Adipocyte (in vitro differentiated cells): ENCODE results near the gene SLC2A9.
"Not testable (repeated sequence)": the region's sequence is repeated elsewhere in the genome, so short reads cannot be mapped to it uniquely, and the experiment has no call there.

ENCODE experiments used
- DNase-seq: peaks from one replicate; pipeline ENCODE4 v3.0.0-alpha.2; 2015; ENCODE audit warnings: low read depth
- H3K27me3 ChIP-seq: replicated peaks from 2 replicates; pipeline ENCODE4 v1.7.0; 2013; ENCODE audit warnings: mild to moderate bottlenecking, low read length, moderate library complexity; ENCODE audit not compliant: control insufficient read depth, insufficient read depth
- H3K36me3 ChIP-seq: 2 replicates; pipeline ENCODE4 v1.7.0; 2013; ENCODE audit warnings: low read length, mild to moderate bottlenecking, moderate library complexity; ENCODE audit not compliant: control insufficient read depth, insufficient read depth, severe bottlenecking
- H3K4me1 ChIP-seq: 2 replicates; pipeline ENCODE4 v1.7.0; 2013; ENCODE audit warnings: mild to moderate bottlenecking, low read length, moderate library complexity; ENCODE audit not compliant: control insufficient read depth, insufficient read depth
- H3K4me3 ChIP-seq: 2 replicates; pipeline ENCODE4 v1.7.0; 2013; ENCODE audit warnings: mild to moderate bottlenecking, low read length, moderate library complexity
- H3K9ac ChIP-seq: 2 replicates; pipeline ENCODE4 v1.7.0; 2013; ENCODE audit warnings: mild to moderate bottlenecking, low read length, moderate library complexity
- H3K9me3 ChIP-seq: 2 replicates; pipeline ENCODE4 v1.7.0; 2013; ENCODE audit warnings: mild to moderate bottlenecking, low read length, moderate library complexity; ENCODE audit not compliant: control insufficient read depth

The SLC2A9 gene

GRCh38 chr4:9989918-9990635 lies 31.2 kb downstream of the SLC2A9 start:
- DNase-seq, result no peak
- no peaks in the 10 kb centered on the region for H3K4me1 ChIP-seq
- H3K36me3 ChIP-seq, result no peaks in the 10 kb centered on the region
- H3K27me3 ChIP-seq, result peaks cover 10% of the 10 kb centered on the region
- no peak overlapping the region for H3K9ac ChIP-seq
- no peak overlapping the region for H3K4me3 ChIP-seq
- no peaks in the 10 kb centered on the region for H3K9me3 ChIP-seq

GRCh38 chr4:9988933-9989332 lies 32.4 kb downstream of the SLC2A9 start:
- H3K27me3 ChIP-seq, result peaks cover 10% of the 10 kb centered on the region
- H3K9me3 ChIP-seq, result no peaks in the 10 kb centered on the region
- H3K36me3 ChIP-seq, result no peaks in the 10 kb centered on the region
- DNase-seq, result no peak
- H3K4me1 ChIP-seq, result no peaks in the 10 kb centered on the region
- H3K4me3 ChIP-seq, result no peak overlapping the region
- no peak overlapping the region for H3K9ac ChIP-seq

- Histone ChIP-seq H3K4me3 (no peak overlapping the region), H3K9ac (no peak overlapping the region), H3K27me3 (peaks cover 6% of the 10 kb centered on the region), H3K4me1 (no peaks in the 10 kb centered on the region), H3K9me3 (no peaks in the 10 kb centered on the region), H3K36me3 (no peaks in the 10 kb centered on the region)
- peak; percentile 6 for DNase-seq
Observed at GRCh38 chr4:9988363-9988749, 32.9 kb downstream of the SLC2A9 start.

GRCh38 chr4:9987749-9988362 lies 33.4 kb downstream of the SLC2A9 start:
- Histone ChIP-seq H3K27me3 (peaks cover 4% of the 10 kb centered on the region), H3K4me1 (no peaks in the 10 kb centered on the region), H3K36me3 (no peaks in the 10 kb centered on the region), H3K9ac (no peak overlapping the region), H3K4me3 (no peak overlapping the region), H3K9me3 (no peaks in the 10 kb centered on the region)
- no peak for DNase-seq

- no peaks in the 10 kb centered on the region for H3K27me3 ChIP-seq
- H3K4me3 ChIP-seq, result no peak overlapping the region
- no peaks in the 10 kb centered on the region for H3K9me3 ChIP-seq
- no peak for DNase-seq
- H3K36me3 ChIP-seq, result no peaks in the 10 kb centered on the region
- H3K9ac ChIP-seq, result no peak overlapping the region
- H3K4me1 ChIP-seq, result no peaks in the 10 kb centered on the region
Observed at GRCh38 chr4:9984621-9985020, 36.7 kb downstream of the SLC2A9 start.

- Histone ChIP-seq H3K36me3 (no peaks in the 10 kb centered on the region), H3K9ac (no peak overlapping the region), H3K9me3 (no peaks in the 10 kb centered on the region), H3K4me3 (no peak overlapping the region), H3K27me3 (no peaks in the 10 kb centered on the region), H3K4me1 (no peaks in the 10 kb centered on the region)
- no peak for DNase-seq
Observed at GRCh38 chr4:9983211-9983610, 38.1 kb downstream of the SLC2A9 start.

- not testable (repeated sequence) for H3K27me3 ChIP-seq, H3K9ac ChIP-seq, H3K9me3 ChIP-seq, H3K4me3 ChIP-seq, H3K36me3 ChIP-seq, DNase-seq, H3K4me1 ChIP-seq
Observed at GRCh38 chr4:9981899-9982298, 39.4 kb downstream of the SLC2A9 start.

- H3K9ac ChIP-seq, result no peak overlapping the region
- no peak overlapping the region for H3K4me3 ChIP-seq
- DNase-seq, result no peak
- no peaks in the 10 kb centered on the region for H3K36me3 ChIP-seq
- H3K9me3 ChIP-seq, result no peaks in the 10 kb centered on the region
- no peaks in the 10 kb centered on the region for H3K4me1 ChIP-seq
- no peaks in the 10 kb centered on the region for H3K27me3 ChIP-seq
Observed at GRCh38 chr4:9980898-9981297, 40.4 kb downstream of the SLC2A9 start.

GRCh38 chr4:9979101-9979701 lies 42.1 kb downstream of the SLC2A9 start:
- Histone ChIP-seq H3K9me3 (no peaks in the 10 kb centered on the region), H3K27me3 (no peaks in the 10 kb centered on the region), H3K9ac (no peak overlapping the region), H3K4me1 (no peaks in the 10 kb centered on the region), H3K4me3 (no peak overlapping the region), H3K36me3 (no peaks in the 10 kb centered on the region)
- DNase-seq, result no peak

GRCh38 chr4:9977518-9978031 lies 43.7 kb downstream of the SLC2A9 start:
- Histone ChIP-seq H3K27me3 (no peaks in the 10 kb centered on the region), H3K4me3 (no peak overlapping the region), H3K9ac (no peak overlapping the region), H3K36me3 (no peaks in the 10 kb centered on the region), H3K9me3 (no peaks in the 10 kb centered on the region), H3K4me1 (no peaks in the 10 kb centered on the region)
- no peak for DNase-seq

- Histone ChIP-seq H3K27me3 (no peaks in the 10 kb centered on the region), H3K9ac (no peak overlapping the region), H3K9me3 (no peaks in the 10 kb centered on the region), H3K4me3 (no peak overlapping the region), H3K4me1 (no peaks in the 10 kb centered on the region), H3K36me3 (no peaks in the 10 kb centered on the region)
- no peak for DNase-seq
Observed at GRCh38 chr4:9976781-9977180, 44.5 kb downstream of the SLC2A9 start.
